ENCODE data around the gene ZNF778. TPM values are rescaled to one million over a fixed set of nuclear protein-coding genes. Genes with fewer than 3 reads are reported as not detected.

ZNF778 gene
- total and polyA plus RNA-seq, 2 of the 8 experiments (the other 6 are each of a cell fraction or from before 2014, with no cell fraction given) = 9.5 to 21.9 TPM

GRCh38 chr16:89269805-89270665 is 52.5 kb downstream of the ZNF778 start (continued):
- TF ChIP-seq CHD7 (IDR thresholded peaks at IDR 0.05; ENCODE audit: insufficient replicate concordance, low read length) (no peak), CHD1 (IDR thresholded peaks at IDR 0.05; ENCODE audit: low read depth, low read length) (no peak), EGR1 (IDR thresholded peaks at IDR 0.05; ENCODE audit: borderline replicate concordance, low read depth, low read length) (no peak), SIX5 (IDR thresholded peaks at IDR 0.05; ENCODE audit: low read depth, low read length) (no peak), HDAC6 (IDR thresholded peaks at IDR 0.05; ENCODE audit: low read depth, low read length) (no peak), KDM4A (IDR thresholded peaks at IDR 0.05; ENCODE audit: low read depth, low read length, severe bottlenecking) (no peak), CEBPB (IDR thresholded peaks at IDR 0.05; ENCODE audit: low read depth, low read length) (no peak), NRF1 (IDR thresholded peaks at IDR 0.05; ENCODE audit: low read depth, low read length) (no peak), CTBP2 (IDR thresholded peaks at IDR 0.05; ENCODE audit: borderline replicate concordance, insufficient read depth, insufficient read length, low read length) (no peak), BACH1 (IDR thresholded peaks at IDR 0.05; ENCODE audit: low read length) (no peak), YY1 (IDR thresholded peaks at IDR 0.05; ENCODE audit: low read depth, low read length) (no peak)
